ENCODE data around the gene TENM3.

- TF ChIP-seq RARB (CRISPR knock-in tag; IDR thresholded peaks at IDR 0.05) (no peak), BACH2 (CRISPR knock-in tag; IDR thresholded peaks at IDR 0.05; ENCODE audit: borderline replicate concordance) (no peak), ZFP3 (CRISPR knock-in tag; IDR thresholded peaks at IDR 0.05) (no peak), TCF4 (CRISPR knock-in tag; IDR thresholded peaks at IDR 0.05; ENCODE audit: borderline replicate concordance) (no peak), CSRNP3 (CRISPR knock-in tag; IDR thresholded peaks at IDR 0.05) (no peak), ISL1 (CRISPR knock-in tag; IDR thresholded peaks at IDR 0.05) (no peak), GLIS3 (CRISPR knock-in tag; IDR thresholded peaks at IDR 0.05) (no peak), TOX (CRISPR knock-in tag; IDR thresholded peaks at IDR 0.05; ENCODE audit: borderline replicate concordance) (no peak)
Measured at GRCh38 chr4:182230256-182230655, 12.9 kb upstream of the TENM3 start.
